Panc1 (cell line): ENCODE results near the gene DNTT.

ENCODE experiments used
- POLR2AphosphoS5 ChIP-seq: IDR thresholded peaks from 2 replicates; pipeline ENCODE4 v1.6.1; 2012; ENCODE audit warnings: mild to moderate bottlenecking, low read depth, low read length, moderate library complexity
- SIN3A ChIP-seq: IDR thresholded peaks from 2 replicates; pipeline ENCODE4 v1.6.1; 2012; ENCODE audit warnings: low read depth, mild to moderate bottlenecking, low read length, moderate library complexity, borderline replicate concordance; ENCODE audit not compliant: insufficient read depth
- TF ChIP-seq, protein P1 (sequence below): fragments of 450-650 bp; IDR thresholded peaks from 2 replicates; pipeline ENCODE4 v1.5.1; 2017; ENCODE audit warnings: mild to moderate bottlenecking
- TF ChIP-seq, protein P2 (sequence below), 2 experiments: IDR thresholded peaks; 2 replicates each; pipeline ENCODE4 v1.6.1; 2011 to 2012; ENCODE audit warnings: low read depth in 2 of 2, control low read depth in 1 of 2, low read length in 1 of 2, mild to moderate bottlenecking in 1 of 2, moderate library complexity in 1 of 2; ENCODE audit not compliant: insufficient read depth in 1 of 2

DNA sequence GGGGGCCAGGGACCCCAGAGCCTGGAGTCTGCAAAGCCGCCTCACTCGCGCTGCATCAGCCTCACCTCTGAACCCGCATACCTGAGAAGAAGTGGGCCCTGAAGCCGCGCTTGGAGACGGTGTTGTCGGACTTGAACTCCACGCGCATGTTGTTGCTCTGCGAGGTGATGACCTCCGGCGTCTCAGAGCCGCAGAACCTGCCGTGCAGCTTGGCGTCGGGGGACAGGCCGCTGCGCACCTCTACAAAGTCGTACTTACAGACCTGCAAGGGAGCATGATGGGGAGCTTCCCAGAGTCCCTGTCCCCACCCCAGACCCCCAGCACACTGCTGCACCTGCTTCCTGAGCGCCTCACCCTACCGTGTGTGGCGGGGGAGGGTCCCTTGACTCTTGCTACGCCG is 80.3 kb downstream of the DNTT start:
- TF ChIP-seq, protein P1, sequence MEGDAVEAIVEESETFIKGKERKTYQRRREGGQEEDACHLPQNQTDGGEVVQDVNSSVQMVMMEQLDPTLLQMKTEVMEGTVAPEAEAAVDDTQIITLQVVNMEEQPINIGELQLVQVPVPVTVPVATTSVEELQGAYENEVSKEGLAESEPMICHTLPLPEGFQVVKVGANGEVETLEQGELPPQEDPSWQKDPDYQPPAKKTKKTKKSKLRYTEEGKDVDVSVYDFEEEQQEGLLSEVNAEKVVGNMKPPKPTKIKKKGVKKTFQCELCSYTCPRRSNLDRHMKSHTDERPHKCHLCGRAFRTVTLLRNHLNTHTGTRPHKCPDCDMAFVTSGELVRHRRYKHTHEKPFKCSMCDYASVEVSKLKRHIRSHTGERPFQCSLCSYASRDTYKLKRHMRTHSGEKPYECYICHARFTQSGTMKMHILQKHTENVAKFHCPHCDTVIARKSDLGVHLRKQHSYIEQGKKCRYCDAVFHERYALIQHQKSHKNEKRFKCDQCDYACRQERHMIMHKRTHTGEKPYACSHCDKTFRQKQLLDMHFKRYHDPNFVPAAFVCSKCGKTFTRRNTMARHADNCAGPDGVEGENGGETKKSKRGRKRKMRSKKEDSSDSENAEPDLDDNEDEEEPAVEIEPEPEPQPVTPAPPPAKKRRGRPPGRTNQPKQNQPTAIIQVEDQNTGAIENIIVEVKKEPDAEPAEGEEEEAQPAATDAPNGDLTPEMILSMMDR: no peak
- TF ChIP-seq SIN3A (no peak), POLR2AphosphoS5 (no peak)
- TF ChIP-seq, protein P2, sequence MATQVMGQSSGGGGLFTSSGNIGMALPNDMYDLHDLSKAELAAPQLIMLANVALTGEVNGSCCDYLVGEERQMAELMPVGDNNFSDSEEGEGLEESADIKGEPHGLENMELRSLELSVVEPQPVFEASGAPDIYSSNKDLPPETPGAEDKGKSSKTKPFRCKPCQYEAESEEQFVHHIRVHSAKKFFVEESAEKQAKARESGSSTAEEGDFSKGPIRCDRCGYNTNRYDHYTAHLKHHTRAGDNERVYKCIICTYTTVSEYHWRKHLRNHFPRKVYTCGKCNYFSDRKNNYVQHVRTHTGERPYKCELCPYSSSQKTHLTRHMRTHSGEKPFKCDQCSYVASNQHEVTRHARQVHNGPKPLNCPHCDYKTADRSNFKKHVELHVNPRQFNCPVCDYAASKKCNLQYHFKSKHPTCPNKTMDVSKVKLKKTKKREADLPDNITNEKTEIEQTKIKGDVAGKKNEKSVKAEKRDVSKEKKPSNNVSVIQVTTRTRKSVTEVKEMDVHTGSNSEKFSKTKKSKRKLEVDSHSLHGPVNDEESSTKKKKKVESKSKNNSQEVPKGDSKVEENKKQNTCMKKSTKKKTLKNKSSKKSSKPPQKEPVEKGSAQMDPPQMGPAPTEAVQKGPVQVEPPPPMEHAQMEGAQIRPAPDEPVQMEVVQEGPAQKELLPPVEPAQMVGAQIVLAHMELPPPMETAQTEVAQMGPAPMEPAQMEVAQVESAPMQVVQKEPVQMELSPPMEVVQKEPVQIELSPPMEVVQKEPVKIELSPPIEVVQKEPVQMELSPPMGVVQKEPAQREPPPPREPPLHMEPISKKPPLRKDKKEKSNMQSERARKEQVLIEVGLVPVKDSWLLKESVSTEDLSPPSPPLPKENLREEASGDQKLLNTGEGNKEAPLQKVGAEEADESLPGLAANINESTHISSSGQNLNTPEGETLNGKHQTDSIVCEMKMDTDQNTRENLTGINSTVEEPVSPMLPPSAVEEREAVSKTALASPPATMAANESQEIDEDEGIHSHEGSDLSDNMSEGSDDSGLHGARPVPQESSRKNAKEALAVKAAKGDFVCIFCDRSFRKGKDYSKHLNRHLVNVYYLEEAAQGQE (IDR thresholded peaks at IDR 0.05; ENCODE audit: insufficient read depth in 1 of 2, low read depth in 2 of 2, low read length in 1 of 2): no peak
